ENCODE data around the gene G6PC1. TPM values are rescaled to one million over a fixed set of nuclear protein-coding genes. Genes with fewer than 3 reads are reported as not detected.

G6PC1 gene
- total RNA-seq, 1 experiment from 2014 or later, result not detected

DNA sequence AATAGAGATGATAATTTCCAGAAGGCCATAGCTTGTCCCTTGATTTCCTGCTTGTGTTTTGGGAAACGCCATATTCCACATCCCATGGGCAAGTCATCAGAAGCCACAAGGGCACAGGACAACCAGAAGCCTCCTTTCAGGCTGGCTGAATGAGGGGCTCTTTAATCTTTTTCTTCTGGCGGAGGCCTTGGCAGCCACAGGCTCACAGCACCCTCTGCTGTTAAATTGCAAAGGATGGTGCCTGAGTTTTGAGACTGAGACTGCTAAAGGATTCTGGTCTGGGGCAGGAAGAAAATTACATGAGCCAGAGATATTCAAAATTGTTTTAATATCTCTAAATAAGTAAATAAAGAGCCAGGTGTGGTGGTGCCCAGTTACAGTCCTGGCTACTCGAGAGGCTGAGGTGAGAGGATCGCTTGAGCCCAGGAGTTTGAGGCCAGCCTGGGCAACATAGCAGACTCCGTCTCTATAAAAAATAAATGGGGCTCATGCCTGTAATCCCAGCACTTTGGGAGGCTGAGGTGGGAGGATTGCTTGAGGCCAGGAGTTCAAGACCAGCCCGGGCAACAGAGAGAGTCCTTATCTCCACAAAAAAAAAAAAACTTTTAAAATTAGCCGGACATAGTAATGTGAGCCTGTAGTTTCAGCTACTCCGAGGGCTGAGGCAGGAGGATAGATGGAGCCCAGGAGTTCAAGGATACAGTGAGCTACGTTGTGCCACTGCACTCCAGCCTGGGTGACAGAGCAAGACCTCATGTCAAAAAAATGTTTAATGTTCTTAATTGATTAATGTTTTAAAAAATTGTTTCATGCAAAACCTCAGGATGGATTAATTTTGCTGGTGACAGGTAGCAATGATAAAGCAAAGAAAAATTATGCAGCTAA lies 37.4 kb downstream of the G6PC1 start:
- DNase-seq (ENCODE audit: low spot score), result peak; percentile 55

DNA sequence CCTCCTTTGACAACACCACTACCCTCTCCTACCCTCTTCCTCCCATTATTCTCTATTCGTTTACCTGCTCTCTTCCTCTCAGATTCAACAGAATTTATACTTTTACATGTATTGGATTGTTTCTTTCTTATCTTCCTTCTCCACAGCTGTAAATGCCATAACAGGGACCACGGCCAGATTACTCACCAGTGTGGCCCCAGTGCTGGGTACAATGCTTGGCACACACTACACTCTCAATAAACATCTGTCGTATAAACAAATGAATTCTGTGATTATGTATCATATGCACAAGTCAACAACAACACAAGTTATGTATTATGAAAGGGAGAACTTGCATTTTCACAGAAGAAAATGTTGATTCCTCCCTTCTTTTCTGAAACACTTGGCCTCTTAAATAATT lies 43.6 kb downstream of the G6PC1 start:
- no peak for DNase-seq (ENCODE audit: low spot score)

DNA sequence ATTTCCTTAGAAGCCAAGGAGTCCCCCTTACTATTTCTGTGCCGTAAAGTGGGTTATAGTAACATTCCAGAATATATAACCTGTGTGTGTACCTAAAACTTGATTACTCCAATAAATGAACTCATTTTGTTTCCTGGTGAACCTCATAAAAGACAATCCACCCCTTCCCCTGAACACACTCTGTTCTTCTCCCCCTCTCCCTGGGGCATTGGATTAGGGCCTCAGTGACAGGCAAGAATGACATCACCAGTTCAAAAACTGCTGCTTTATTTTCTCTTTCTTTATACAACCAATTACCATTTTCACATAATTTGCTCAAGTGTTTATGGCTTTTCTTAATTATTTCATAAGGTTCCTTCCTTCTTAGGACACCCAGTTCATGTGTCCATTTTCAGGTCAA lies 46.2 kb downstream of the G6PC1 start:
- DNase-seq (ENCODE audit: low spot score), result no peak

DNA sequence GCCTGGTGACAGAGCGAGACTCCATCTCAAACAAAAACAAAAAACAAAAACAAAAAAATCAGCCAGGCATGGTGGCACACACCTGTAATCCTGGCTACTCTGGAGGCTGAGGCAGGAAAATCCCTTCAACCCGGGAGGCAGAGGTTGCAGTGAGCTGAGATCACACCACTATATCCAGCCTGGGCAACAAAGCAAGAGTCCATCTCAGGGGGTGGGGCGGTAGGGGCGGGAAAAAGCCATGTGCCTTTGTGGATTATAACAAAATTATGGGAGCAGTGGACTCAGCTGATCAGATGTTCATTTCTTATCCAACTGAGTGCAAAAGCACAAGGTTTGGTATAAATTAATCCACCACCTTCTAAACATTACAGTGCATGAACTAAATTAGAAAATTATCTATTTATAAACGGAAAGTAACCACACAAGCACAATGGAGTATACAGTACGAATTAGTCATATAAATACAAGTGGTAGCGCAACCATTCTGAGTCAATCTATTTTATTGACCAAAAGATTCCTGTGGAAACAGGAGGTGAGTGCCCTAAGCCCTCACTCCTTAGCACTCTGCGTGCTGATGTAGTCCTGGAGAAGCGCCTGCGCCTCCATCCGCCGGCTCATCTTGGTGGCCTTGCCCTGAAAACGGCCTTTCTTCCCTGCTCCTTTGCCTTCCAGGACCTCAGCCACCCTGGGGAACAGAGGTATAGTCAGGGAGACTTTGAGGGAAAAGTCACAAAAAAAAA lies 49.6 kb downstream of the G6PC1 start:
- no peak for DNase-seq (ENCODE audit: low spot score)

Other genes with a start within 250 kb of the G6PC1 start
- gene TUBG2, start 241.5 kb upstream of the G6PC1 start, total RNA-seq (2014; rRNA removed; shearing (Covaris generic)), result 21.8 and 34.1 TPM in 2 replicates
- gene PLEKHH3, start 223.8 kb upstream of the G6PC1 start, total RNA-seq (2014; rRNA removed; shearing (Covaris generic)), result 32.8 and 37.0 TPM in 2 replicates
- gene CCR10, start 219.0 kb upstream of the G6PC1 start, total RNA-seq (2014; rRNA removed; shearing (Covaris generic)), result 2.7 and 3.6 TPM in 2 replicates
- 19.2 and 20.8 TPM in 2 replicates for gene CNTNAP1, start 218.3 kb upstream of the G6PC1 start, total RNA-seq (2014; rRNA removed; shearing (Covaris generic))
- gene EZH1, start 155.8 kb upstream of the G6PC1 start, total RNA-seq (2014; rRNA removed; shearing (Covaris generic)), result 7.2 and 10.3 TPM in 2 replicates
- gene RAMP2, start 139.6 kb upstream of the G6PC1 start, total RNA-seq (2014; rRNA removed; shearing (Covaris generic)), result not detected in 2 replicates
- gene VPS25, start 127.3 kb upstream of the G6PC1 start, total RNA-seq (2014; rRNA removed; shearing (Covaris generic)), result 174 and 181 TPM in 2 replicates
- 0.34 and 0.50 TPM in 2 replicates for gene WNK4, start 120.2 kb upstream of the G6PC1 start, total RNA-seq (2014; rRNA removed; shearing (Covaris generic))
- gene COA3, start 102.1 kb upstream of the G6PC1 start, total RNA-seq (2014; rRNA removed; shearing (Covaris generic)), result 112 and 122 TPM in 2 replicates
- gene CNTD1, start 101.9 kb upstream of the G6PC1 start, total RNA-seq (2014; rRNA removed; shearing (Covaris generic)), result 0.03 and 0.29 TPM in 2 replicates
- gene BECN1, start 76.5 kb upstream of the G6PC1 start, total RNA-seq (2014; rRNA removed; shearing (Covaris generic)), result 113 and 134 TPM in 2 replicates
- 185 and 217 TPM in 2 replicates for gene PSME3, start 67.4 kb upstream of the G6PC1 start, total RNA-seq (2014; rRNA removed; shearing (Covaris generic))
- 0.10 TPM in 1 of 2 replicates, not detected in the other for gene AOC2, start 56.2 kb upstream of the G6PC1 start, total RNA-seq (2014; rRNA removed; shearing (Covaris generic))
- gene AOC3, start 49.6 kb upstream of the G6PC1 start, total RNA-seq (2014; rRNA removed; shearing (Covaris generic)), result 0.09 and 0.41 TPM in 2 replicates
- 37.4 and 42.1 TPM in 2 replicates for gene AARSD1, start 63.7 kb downstream of the G6PC1 start, total RNA-seq (2014; rRNA removed; shearing (Covaris generic))
- 0.41 and 0.43 TPM in 2 replicates for gene PTGES3L, start 79.3 kb downstream of the G6PC1 start, total RNA-seq (2014; rRNA removed; shearing (Covaris generic))
- gene RUNDC1, start 79.8 kb downstream of the G6PC1 start, total RNA-seq (2014; rRNA removed; shearing (Covaris generic)), result 7.4 and 8.5 TPM in 2 replicates
- 1,148 and 1,169 TPM in 2 replicates for gene RPL27, start 97.6 kb downstream of the G6PC1 start, total RNA-seq (2014; rRNA removed; shearing (Covaris generic))
- 79.5 and 84.2 TPM in 2 replicates for gene IFI35, start 106.0 kb downstream of the G6PC1 start, total RNA-seq (2014; rRNA removed; shearing (Covaris generic))
- 362 and 414 TPM in 2 replicates for gene VAT1, start 121.6 kb downstream of the G6PC1 start, total RNA-seq (2014; rRNA removed; shearing (Covaris generic))
- 0.05 TPM in 1 of 2 replicates, not detected in the other for gene RND2, start 124.4 kb downstream of the G6PC1 start, total RNA-seq (2014; rRNA removed; shearing (Covaris generic))
- 46.0 and 51.1 TPM in 2 replicates for gene BRCA1, start 224.6 kb downstream of the G6PC1 start, total RNA-seq (2014; rRNA removed; shearing (Covaris generic))